Peyer's patch (tissue), 4 donors: ENCODE measurements around the gene ARID1B.

Source experiments
- CTCF ChIP-seq, 6 experiments: fragments of 450-650 bp in 4 of 6; fragments of 200-600 bp in 2 of 6; sonication (generic) in 1 of 6; IDR thresholded peaks; one replicate each; pipeline ENCODE4 v1.5.1; 2017 to 2019; ENCODE audit warnings: antibody characterized with exemption in 6 of 6, mild to moderate bottlenecking in 3 of 6, moderate library complexity in 1 of 6
- POLR2A ChIP-seq, 2 donors: fragments of 450-650 bp; IDR thresholded peaks; one replicate each; pipeline ENCODE4 v1.5.1; 2017; ENCODE audit warnings: antibody characterized with exemption in 2 of 2, mild to moderate bottlenecking in 2 of 2, moderate library complexity in 2 of 2

- TF ChIP-seq CTCF (IDR thresholded peaks at IDR 0.05) (no peak), POLR2A (IDR thresholded peaks at IDR 0.05) (no peak)
Measured at GRCh38 chr6:156879186-156879585, 102.0 kb downstream of the ARID1B start.
